Karpas-422 (cell line): ENCODE data around the gene POLR1F. TPM values are rescaled to one million over a fixed set of nuclear protein-coding genes. Genes with fewer than 3 reads are reported as not detected.
A peak's percentile ranks its signal among the peaks of the same experiment; 100 is the strongest.

Experiments used
- DNase-seq: peaks from one replicate; pipeline ENCODE4 v3.0.0-alpha.2; 2015
- H2AFZ ChIP-seq: fragments of 200-600 bp; sonication (generic); 2 replicates; pipeline ENCODE4 v1.6.1; 2014; ENCODE audit warnings: antibody characterized with exemption, low read length, mixed read lengths
- H3K27ac ChIP-seq: fragments of 200-600 bp; sonication (generic); 2 replicates; pipeline ENCODE4 v1.5.1; 2014; ENCODE audit warnings: mild to moderate bottlenecking, low read length, moderate library complexity
- H3K27me3 ChIP-seq: fragments of 200-600 bp; sonication (generic); 2 replicates; pipeline ENCODE4 v1.6.1; 2014; ENCODE audit warnings: low read length, mixed read lengths
- H3K36me3 ChIP-seq: fragments of 200-600 bp; sonication (generic); 2 replicates; pipeline ENCODE4 v1.6.1; 2014; ENCODE audit warnings: low read length, mixed read lengths; ENCODE audit not compliant: insufficient read depth
- H3K4me1 ChIP-seq: fragments of 200-600 bp; sonication (generic); 2 replicates; pipeline ENCODE4 v1.6.1; 2014; ENCODE audit warnings: mild to moderate bottlenecking, low read length, mixed read lengths
- H3K4me2 ChIP-seq: fragments of 200-600 bp; sonication (generic); 2 replicates; pipeline ENCODE4 v1.6.1; 2014; ENCODE audit warnings: low read length, low read depth, mild to moderate bottlenecking; ENCODE audit not compliant: poor library complexity, severe bottlenecking
- H3K4me3 ChIP-seq: fragments of 200-600 bp; sonication (generic); 2 replicates; pipeline ENCODE4 v1.5.1; 2014; ENCODE audit warnings: mild to moderate bottlenecking, antibody characterized with exemption, low read length, mixed read lengths
- H3K79me2 ChIP-seq: fragments of 200-600 bp; sonication (generic); 2 replicates; pipeline ENCODE4 v1.6.1; 2014; ENCODE audit warnings: mild to moderate bottlenecking, low read length, mixed read lengths
- H3K9ac ChIP-seq: fragments of 200-600 bp; sonication (generic); 2 replicates; pipeline ENCODE4 v1.6.0; 2014; ENCODE audit warnings: low read length
- H3K9me2 ChIP-seq: fragments of 200-600 bp; sonication (generic), shearing (Covaris generic); replicated peaks from 2 replicates; pipeline ENCODE4 v1.6.0; 2014; ENCODE audit warnings: mild to moderate bottlenecking, low read length, moderate library complexity; ENCODE audit not compliant: insufficient read depth
- H3K9me3 ChIP-seq: fragments of 300-700, 200-600 bp; sonication (generic); 2 replicates; pipeline ENCODE4 v1.6.1; 2014; ENCODE audit warnings: low read length, mixed read lengths
- H4K20me1 ChIP-seq: fragments of 200-600 bp; sonication (generic); 2 replicates; pipeline ENCODE4 v1.6.1; 2014; ENCODE audit warnings: mild to moderate bottlenecking, antibody characterized with exemption, low read length, low read depth; ENCODE audit not compliant: insufficient read depth
- total RNA-seq: library from RNA; depleted of rRNA; stranded (reverse); fragments of >200 nt; shearing (Covaris generic); gene quantifications from 2 replicates; pipeline ENCODE4 v1.2.3, GENCODE V29; 2014; ENCODE audit warnings: low replicate concordance

Gene POLR1F
- total RNA-seq, 1 experiment from 2014 or later = 21.1 TPM

DNA sequence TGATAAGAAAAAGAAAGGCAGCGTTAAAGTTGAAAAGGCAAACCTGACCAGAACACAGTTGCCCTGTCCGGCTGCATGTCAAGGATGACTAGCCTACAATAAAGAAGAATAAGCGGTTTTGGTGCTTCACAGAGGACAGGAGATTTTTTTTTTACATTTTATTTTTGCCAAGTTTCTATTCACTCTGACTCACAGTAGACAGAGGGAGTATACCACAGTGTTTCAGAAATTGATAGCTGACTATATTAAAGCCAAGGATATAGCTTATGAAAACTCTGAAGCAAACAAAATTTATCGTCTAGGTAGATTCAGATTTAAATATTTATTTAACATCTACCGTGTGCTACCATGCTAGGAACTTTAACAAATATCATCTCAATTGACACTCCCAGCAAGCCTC lies 16.9 kb upstream of the POLR1F start:
- no peak overlapping the region for H3K27ac ChIP-seq
- H3K9me2 ChIP-seq = no peaks in the 10 kb centered on the region
- no peaks in the 10 kb centered on the region for H3K9me3 ChIP-seq
- DNase-seq = no peak
- H3K4me2 ChIP-seq = no peak overlapping the region
- H3K27me3 ChIP-seq = no peaks in the 10 kb centered on the region
- H2AFZ ChIP-seq = no peak overlapping the region
- no peaks in the 10 kb centered on the region for H3K79me2 ChIP-seq
- H3K36me3 ChIP-seq = no peaks in the 10 kb centered on the region
- H3K9ac ChIP-seq = no peak overlapping the region
- no peaks in the 10 kb centered on the region for H4K20me1 ChIP-seq
- H3K4me3 ChIP-seq = no peak overlapping the region
- H3K4me1 ChIP-seq = peaks cover 5% of the 10 kb centered on the region

DNA sequence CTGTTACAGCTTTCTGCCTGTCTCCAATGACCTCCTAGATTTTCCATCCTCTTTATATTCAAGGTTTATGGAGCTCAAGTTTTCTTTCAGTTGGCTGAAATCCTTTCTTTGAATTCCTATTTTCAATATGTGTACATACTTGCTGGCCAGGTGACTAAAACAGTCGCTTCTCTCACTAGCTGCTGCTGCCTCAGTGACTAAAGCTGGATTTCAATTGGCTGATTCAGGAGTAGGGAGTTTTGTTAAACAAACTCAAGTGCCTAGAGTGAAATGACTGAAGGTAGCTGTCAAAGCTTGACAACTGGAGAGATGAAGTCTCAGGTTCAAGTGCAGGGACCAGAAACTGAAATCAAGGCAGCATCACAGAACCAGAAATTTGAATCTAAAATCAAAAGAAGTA lies 6.7 kb upstream of the POLR1F start:
- Histone ChIP-seq H3K27me3 (no peaks in the 10 kb centered on the region), H2AFZ (no peak overlapping the region)
- no peak for DNase-seq

DNA sequence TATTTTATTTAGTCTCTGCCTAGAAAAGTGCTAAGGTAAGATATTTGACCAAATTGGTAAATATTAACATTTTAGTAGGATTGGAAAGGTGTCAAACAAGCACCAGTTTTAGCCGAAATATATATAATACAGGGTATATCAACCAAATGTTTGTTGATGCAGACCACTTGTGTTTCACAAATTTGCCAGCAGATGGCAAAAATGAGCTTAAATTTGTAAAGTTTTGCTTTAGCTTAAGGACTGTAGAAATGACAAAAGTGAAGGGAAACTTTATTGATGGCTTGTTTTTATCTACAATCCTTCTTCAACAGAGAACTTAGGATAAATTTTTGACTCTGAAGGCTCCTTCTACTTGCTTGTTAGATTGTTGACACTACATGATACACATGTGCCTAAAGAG lies 4.8 kb upstream of the POLR1F start:
- Histone ChIP-seq H2AFZ (no peak overlapping the region), H3K9me2 (no peaks in the 10 kb centered on the region), H3K9me3 (no peaks in the 10 kb centered on the region), H3K4me2 (no peak overlapping the region), H3K79me2 (peaks cover 2% of the 10 kb centered on the region), H3K4me3 (no peak overlapping the region), H3K27me3 (no peaks in the 10 kb centered on the region), H4K20me1 (no peaks in the 10 kb centered on the region), H3K9ac (no peak overlapping the region), H3K27ac (no peak overlapping the region), H3K36me3 (no peaks in the 10 kb centered on the region), H3K4me1 (peaks cover 7% of the 10 kb centered on the region)
- peak; percentile 79 for DNase-seq

More for the DNA sequence above, 6.7 kb upstream of the POLR1F start:
- H3K27ac ChIP-seq = no peak overlapping the region
- no peaks in the 10 kb centered on the region for H3K79me2 ChIP-seq
- H3K9me3 ChIP-seq = no peaks in the 10 kb centered on the region
- H3K9me2 ChIP-seq = no peaks in the 10 kb centered on the region
- H3K4me3 ChIP-seq = no peak overlapping the region
- H3K9ac ChIP-seq = no peak overlapping the region
- no peaks in the 10 kb centered on the region for H4K20me1 ChIP-seq
- no peaks in the 10 kb centered on the region for H3K36me3 ChIP-seq
- H3K4me2 ChIP-seq = no peak overlapping the region
- no peaks in the 10 kb centered on the region for H3K4me1 ChIP-seq

DNA sequence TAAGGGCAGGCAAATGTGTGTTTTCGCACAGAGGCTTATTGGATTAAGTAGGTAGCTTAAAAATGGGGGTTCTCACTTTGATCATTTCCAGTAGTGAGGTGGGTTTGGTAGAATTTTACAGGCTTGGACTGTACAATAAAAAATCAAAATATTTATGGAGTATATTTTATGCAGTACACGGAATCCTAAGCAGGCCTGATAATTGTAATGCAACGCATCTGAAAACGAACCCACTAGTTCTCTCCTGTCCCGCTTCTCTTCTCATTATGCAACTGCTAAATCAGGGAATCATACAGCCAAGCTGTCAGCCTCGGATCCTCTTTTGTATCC lies 377 bp upstream of the POLR1F start:
- peak overlapping the region; percentile 40 for H3K9ac ChIP-seq
- H3K27ac ChIP-seq = no peak overlapping the region
- no peaks in the 10 kb centered on the region for H3K9me3 ChIP-seq
- peak overlapping the region; percentile 48 for H3K4me2 ChIP-seq
- DNase-seq = no peak
- H3K79me2 ChIP-seq = peaks cover 45% of the 10 kb centered on the region
- H3K4me1 ChIP-seq = peaks cover 26% of the 10 kb centered on the region
- peaks cover under 1% of the 10 kb centered on the region; the same call in 1 of the 2 replicates for H3K36me3 ChIP-seq
- H4K20me1 ChIP-seq = peaks cover 6% of the 10 kb centered on the region; the same call in 1 of the 2 replicates
- no peaks in the 10 kb centered on the region for H3K27me3 ChIP-seq
- H3K9me2 ChIP-seq = no peaks in the 10 kb centered on the region
- H2AFZ ChIP-seq = peak overlapping the region; percentile 95
- peak overlapping the region; percentile 38; the same call in 1 of the 2 replicates for H3K4me3 ChIP-seq

DNA sequence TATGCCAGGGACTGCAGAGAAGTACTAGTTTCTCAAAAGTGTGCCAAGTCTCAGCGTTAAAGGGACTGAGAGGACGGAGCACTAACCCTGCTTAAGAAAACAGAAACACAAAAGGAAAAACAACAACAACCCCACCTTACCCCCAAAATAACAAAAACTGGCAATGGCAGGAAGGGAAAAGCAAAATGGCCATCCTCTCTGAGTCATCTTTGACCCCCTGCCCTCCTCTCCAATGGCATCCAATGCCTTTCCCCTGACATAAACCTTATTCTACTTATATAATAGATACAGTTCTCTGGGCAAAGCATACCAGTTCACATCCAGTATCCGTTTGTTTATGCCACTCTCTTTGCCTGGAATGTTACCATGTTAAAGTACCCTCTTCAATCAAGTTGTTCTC lies 1.6 kb downstream of the POLR1F start:
- no peaks in the 10 kb centered on the region for H3K9me2 ChIP-seq
- no peaks in the 10 kb centered on the region for H3K9me3 ChIP-seq
- H3K27me3 ChIP-seq = no peaks in the 10 kb centered on the region
- H3K36me3 ChIP-seq = peaks cover 16% of the 10 kb centered on the region; the same call in 1 of the 2 replicates
- H4K20me1 ChIP-seq = peaks cover 6% of the 10 kb centered on the region; the same call in 1 of the 2 replicates
- H2AFZ ChIP-seq = no peak overlapping the region
- peak overlapping the region; percentile 99 for H3K4me3 ChIP-seq
- DNase-seq = no peak
- H3K79me2 ChIP-seq = peaks cover 65% of the 10 kb centered on the region
- peaks cover 26% of the 10 kb centered on the region for H3K4me1 ChIP-seq
- peak overlapping the region; percentile 97 for H3K4me2 ChIP-seq
- peak overlapping the region; percentile 92 for H3K9ac ChIP-seq
- H3K27ac ChIP-seq = no peak overlapping the region

DNA sequence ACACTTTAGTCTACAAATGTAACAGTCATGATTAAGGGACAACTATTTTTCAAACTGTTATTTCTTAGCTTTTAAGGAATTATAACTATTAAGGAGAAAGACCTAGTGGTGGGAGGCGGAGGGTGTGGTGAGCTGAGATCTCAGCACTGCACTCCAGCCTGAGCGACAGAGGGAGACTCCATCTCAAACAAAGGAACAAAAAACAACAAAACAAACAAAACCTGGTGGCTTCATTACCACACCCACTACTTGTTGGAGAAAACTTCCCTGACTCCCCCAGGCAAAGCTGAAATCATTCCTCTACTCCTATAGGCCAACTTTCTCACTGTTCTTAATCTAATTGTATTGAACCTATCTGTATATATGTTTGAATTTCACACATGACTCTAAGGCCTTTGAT lies 3.2 kb downstream of the POLR1F start:
- H3K4me1 ChIP-seq = peaks cover 26% of the 10 kb centered on the region
- H3K4me2 ChIP-seq = no peak overlapping the region
- H3K79me2 ChIP-seq = peaks cover 66% of the 10 kb centered on the region
- peaks cover 6% of the 10 kb centered on the region; the same call in 1 of the 2 replicates for H4K20me1 ChIP-seq
- no peak overlapping the region for H3K9ac ChIP-seq
- H3K36me3 ChIP-seq = peaks cover 27% of the 10 kb centered on the region; the same call in 1 of the 2 replicates
- no peaks in the 10 kb centered on the region for H3K27me3 ChIP-seq
- no peaks in the 10 kb centered on the region for H3K9me2 ChIP-seq
- H3K4me3 ChIP-seq = no peak overlapping the region
- H3K27ac ChIP-seq = no peak overlapping the region
- H3K9me3 ChIP-seq = no peaks in the 10 kb centered on the region
- no peak overlapping the region for H2AFZ ChIP-seq
- DNase-seq = no peak

DNA sequence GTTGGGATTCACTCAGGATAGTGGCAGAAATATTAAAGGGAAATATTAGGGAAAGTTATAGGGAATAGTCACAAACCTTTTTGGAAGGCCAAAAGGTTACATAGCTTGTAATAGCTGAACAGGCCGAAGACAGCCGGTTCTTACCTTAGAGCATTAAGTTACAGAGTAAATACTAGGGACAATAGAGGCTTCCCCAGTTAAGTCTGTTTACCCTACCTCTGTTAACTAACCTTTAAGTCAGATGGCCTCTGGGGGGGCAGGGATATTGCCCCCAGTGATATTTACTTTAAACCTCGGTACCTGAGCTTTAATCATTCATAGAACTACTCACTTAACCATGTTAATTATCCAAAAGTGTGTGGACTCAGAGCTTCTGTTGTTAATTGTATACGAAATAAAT lies 7.4 kb downstream of the POLR1F start:
- H3K27ac ChIP-seq = no peak overlapping the region
- no peak for DNase-seq
- H3K36me3 ChIP-seq = peaks cover 52% of the 10 kb centered on the region
- H3K9me3 ChIP-seq = no peaks in the 10 kb centered on the region
- no peak overlapping the region for H3K4me3 ChIP-seq
- no peak overlapping the region for H3K9ac ChIP-seq
- no peaks in the 10 kb centered on the region for H3K27me3 ChIP-seq
- H4K20me1 ChIP-seq = no peaks in the 10 kb centered on the region; the same call in 1 of the 2 replicates
- peaks cover 3% of the 10 kb centered on the region; the same call in 1 of the 2 replicates for H3K4me1 ChIP-seq
- no peak overlapping the region for H3K4me2 ChIP-seq
- H3K79me2 ChIP-seq = peaks cover 46% of the 10 kb centered on the region
- no peak overlapping the region for H2AFZ ChIP-seq
- H3K9me2 ChIP-seq = no peaks in the 10 kb centered on the region

DNA sequence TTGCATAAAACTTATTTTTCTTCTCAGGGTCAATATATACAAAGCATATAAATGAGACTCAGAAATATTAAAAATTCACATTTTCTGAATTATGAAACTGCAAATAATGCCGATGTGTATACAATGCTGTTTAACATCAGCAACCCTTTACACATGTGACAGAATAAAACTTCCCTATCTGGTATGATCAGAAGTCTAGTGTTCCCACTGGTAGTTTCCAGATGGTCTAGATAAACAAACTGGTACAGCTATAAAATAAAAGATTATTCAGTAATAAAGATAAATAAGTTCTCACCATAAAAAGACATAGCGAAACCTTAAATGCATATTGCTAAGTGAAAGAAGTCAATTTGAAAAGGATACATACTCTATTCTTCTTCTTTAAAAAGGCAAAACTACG lies 7.9 kb downstream of the POLR1F start:
- Histone ChIP-seq H3K27me3 (no peaks in the 10 kb centered on the region), H3K9ac (no peak overlapping the region), H3K4me2 (no peak overlapping the region), H3K9me3 (no peaks in the 10 kb centered on the region), H3K27ac (no peak overlapping the region), H3K4me1 (no peaks in the 10 kb centered on the region), H3K9me2 (no peaks in the 10 kb centered on the region), H3K36me3 (peaks cover 52% of the 10 kb centered on the region), H3K4me3 (no peak overlapping the region), H3K79me2 (peaks cover 40% of the 10 kb centered on the region), H2AFZ (no peak overlapping the region), H4K20me1 (no peaks in the 10 kb centered on the region; the same call in 1 of the 2 replicates)
- DNase-seq = no peak

DNA sequence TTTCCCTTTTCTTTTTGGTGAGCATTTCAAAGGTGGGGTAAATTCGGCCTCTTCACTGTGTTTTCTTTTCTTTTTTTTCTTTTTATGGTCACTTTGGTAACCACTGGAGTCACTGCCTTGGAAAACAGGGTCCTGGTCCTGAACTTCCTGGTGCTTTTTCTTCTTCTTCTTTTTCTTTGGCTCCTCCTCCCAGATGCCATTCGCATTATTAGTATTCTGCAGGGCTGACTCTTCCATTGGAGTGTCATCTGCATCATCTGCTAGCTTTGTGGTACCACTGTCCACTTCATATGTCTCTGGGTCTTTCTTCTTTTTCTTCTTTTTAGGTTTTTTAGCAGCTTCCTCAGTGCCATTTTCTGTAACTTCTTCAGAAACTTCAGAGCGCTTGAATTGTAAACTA lies 10.5 kb downstream of the POLR1F start:
- Histone ChIP-seq H3K36me3 (peaks cover 44% of the 10 kb centered on the region), H3K9ac (no peak overlapping the region), H3K4me3 (no peak overlapping the region), H3K9me3 (no peaks in the 10 kb centered on the region), H3K27ac (no peak overlapping the region), H3K79me2 (peaks cover 15% of the 10 kb centered on the region), H3K4me2 (no peak overlapping the region), H3K27me3 (no peaks in the 10 kb centered on the region), H3K9me2 (no peaks in the 10 kb centered on the region), H4K20me1 (no peaks in the 10 kb centered on the region; the same call in 1 of the 2 replicates), H2AFZ (no peak overlapping the region), H3K4me1 (no peaks in the 10 kb centered on the region)
- no peak for DNase-seq
